HepG2 (cell line): ENCODE measurements around the gene FCHSD1. TPM values are rescaled to one million over a fixed set of nuclear protein-coding genes. Genes with fewer than 3 reads are reported as not detected.

ENCODE experiments used
- HNF1A ChIP-seq, 2 experiments: sonication (generic) in 1 of 2; formaldehyde crosslinking in 1 of 2; IDR thresholded peaks; 2 replicates each; pipeline versions ENCODE4 v1.4.0 to v1.6.1; 2016 to 2020; ENCODE audit warnings: borderline replicate concordance in 1 of 2, low read depth in 1 of 2, mild to moderate bottlenecking in 1 of 2, missing genetic modification reagents in 1 of 2
- MAFK ChIP-seq, 2 experiments: IDR thresholded peaks in 1 of 2; conservative IDR thresholded peaks in 1 of 2; 2 replicates each; pipeline ENCODE4 v1.6.1; 2011; ENCODE audit warnings: improper control_type of control experiment in 2 of 2, low read length in 2 of 2
- NRL ChIP-seq: sonication (generic); formaldehyde crosslinking; IDR thresholded peaks from 2 replicates; pipeline ENCODE4 v1.5.0; 2020; ENCODE audit warnings: missing genetic modification reagents, mild to moderate bottlenecking, moderate library complexity, borderline replicate concordance
- TEAD3 ChIP-seq: optimal IDR thresholded peaks from 2 replicates; pipeline ENCODE3; 2016; ENCODE audit warnings: borderline replicate concordance
- ZBTB20 ChIP-seq: sonication (generic); formaldehyde crosslinking; IDR thresholded peaks from 2 replicates; pipeline ENCODE4 v1.8.1; 2023; ENCODE audit warnings: missing genetic modification reagents, low read depth, mild to moderate bottlenecking, borderline replicate concordance
- ZBTB49 ChIP-seq: sonication (generic); formaldehyde crosslinking; IDR thresholded peaks from 2 replicates; pipeline ENCODE4 v1.4.0; 2020; ENCODE audit warnings: missing genetic modification reagents, borderline replicate concordance
- ZMAT5 ChIP-seq: sonication (generic); formaldehyde crosslinking; IDR thresholded peaks from 2 replicates; pipeline ENCODE4 v1.5.0; 2020; ENCODE audit warnings: mild to moderate bottlenecking, low read depth, missing genetic modification reagents, borderline replicate concordance
- polyA plus RNA-seq, 8 experiments: library from polyadenylated mRNA; depleted of rRNA in 3 of 8; stranded (reverse) in 7 of 8; unstranded in 1 of 8; fragments of >200 nt; fragmentation: Illumina TruSeq in 4 of 8; extraction: Trizol in 4 of 8; gene quantifications; 2 replicates each; pipeline versions ENCODE4 v1.2.1 to v1.2.3, GENCODE V29; 2011 to 2016; ENCODE audit warnings: low read depth in 4 of 8, missing spikeins in 1 of 8, mixed read lengths in 1 of 8; ENCODE audit not compliant: insufficient read depth in 1 of 8
- total RNA-seq, 5 experiments: library from RNA; depleted of rRNA; stranded (reverse); fragments of >200 nt; fragmentation: Illumina TruSeq; extraction: Trizol; gene quantifications; 2 replicates each; pipeline ENCODE4 v1.2.3, GENCODE V29; 2016; ENCODE audit warnings: low read depth in 1 of 5
- TF ChIP-seq, protein P1 (sequence below): IDR thresholded peaks from 2 replicates; pipeline ENCODE4 v1.4.0; 2020; ENCODE audit warnings: mild to moderate bottlenecking, missing genetic modification reagents

Gene FCHSD1
- total and polyA plus RNA-seq, 2 of the 13 experiments (the other 11 are each of a cell fraction or from before 2014, with no cell fraction given): 5.5 to 15.4 TPM

GRCh38 chr5:141623186-141623585 lies 28.0 kb downstream of the FCHSD1 start (continued):
- TF ChIP-seq HNF1A (IDR thresholded peaks at IDR 0.05; ENCODE audit: low read depth) (no peak), HNF1A (CRISPR knock-in tag; IDR thresholded peaks at IDR 0.05; ENCODE audit: borderline replicate concordance) (no peak), ZBTB20 (CRISPR knock-in tag) (no peak), ZBTB49 (CRISPR knock-in tag) (no peak), TEAD3 (CRISPR knock-in tag) (no peak), NRL (CRISPR knock-in tag) (no peak), ZMAT5 (CRISPR knock-in tag) (no peak), MAFK (conservative IDR thresholded peaks at IDR 0.05 in 1 of 2, IDR thresholded peaks at IDR 0.05 in 1 of 2; ENCODE audit: low read length in 2 of 2) (no peak)
- TF ChIP-seq, protein P1, sequence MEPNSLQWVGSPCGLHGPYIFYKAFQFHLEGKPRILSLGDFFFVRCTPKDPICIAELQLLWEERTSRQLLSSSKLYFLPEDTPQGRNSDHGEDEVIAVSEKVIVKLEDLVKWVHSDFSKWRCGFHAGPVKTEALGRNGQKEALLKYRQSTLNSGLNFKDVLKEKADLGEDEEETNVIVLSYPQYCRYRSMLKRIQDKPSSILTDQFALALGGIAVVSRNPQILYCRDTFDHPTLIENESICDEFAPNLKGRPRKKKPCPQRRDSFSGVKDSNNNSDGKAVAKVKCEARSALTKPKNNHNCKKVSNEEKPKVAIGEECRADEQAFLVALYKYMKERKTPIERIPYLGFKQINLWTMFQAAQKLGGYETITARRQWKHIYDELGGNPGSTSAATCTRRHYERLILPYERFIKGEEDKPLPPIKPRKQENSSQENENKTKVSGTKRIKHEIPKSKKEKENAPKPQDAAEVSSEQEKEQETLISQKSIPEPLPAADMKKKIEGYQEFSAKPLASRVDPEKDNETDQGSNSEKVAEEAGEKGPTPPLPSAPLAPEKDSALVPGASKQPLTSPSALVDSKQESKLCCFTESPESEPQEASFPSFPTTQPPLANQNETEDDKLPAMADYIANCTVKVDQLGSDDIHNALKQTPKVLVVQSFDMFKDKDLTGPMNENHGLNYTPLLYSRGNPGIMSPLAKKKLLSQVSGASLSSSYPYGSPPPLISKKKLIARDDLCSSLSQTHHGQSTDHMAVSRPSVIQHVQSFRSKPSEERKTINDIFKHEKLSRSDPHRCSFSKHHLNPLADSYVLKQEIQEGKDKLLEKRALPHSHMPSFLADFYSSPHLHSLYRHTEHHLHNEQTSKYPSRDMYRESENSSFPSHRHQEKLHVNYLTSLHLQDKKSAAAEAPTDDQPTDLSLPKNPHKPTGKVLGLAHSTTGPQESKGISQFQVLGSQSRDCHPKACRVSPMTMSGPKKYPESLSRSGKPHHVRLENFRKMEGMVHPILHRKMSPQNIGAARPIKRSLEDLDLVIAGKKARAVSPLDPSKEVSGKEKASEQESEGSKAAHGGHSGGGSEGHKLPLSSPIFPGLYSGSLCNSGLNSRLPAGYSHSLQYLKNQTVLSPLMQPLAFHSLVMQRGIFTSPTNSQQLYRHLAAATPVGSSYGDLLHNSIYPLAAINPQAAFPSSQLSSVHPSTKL: no peak
